Breast epithelium (tissue), 3 donors: ENCODE results near the gene ESYT1.

Source experiments
- CTCF ChIP-seq, 3 donors: fragments of 450-650 bp; IDR thresholded peaks; one replicate each; pipeline ENCODE4 v1.5.1; 2016 to 2017; ENCODE audit warnings: antibody characterized with exemption in 3 of 3, mild to moderate bottlenecking in 3 of 3, moderate library complexity in 3 of 3
- POLR2A ChIP-seq: fragments of 450-650 bp; IDR thresholded peaks from one replicate; pipeline ENCODE4 v1.6.1; 2016; ENCODE audit warnings: antibody characterized with exemption, mild to moderate bottlenecking, moderate library complexity
- POLR2AphosphoS5 ChIP-seq, 3 donors: sonication (generic); formaldehyde crosslinking; IDR thresholded peaks; one replicate each; pipeline ENCODE4 v1.6.1; 2017; ENCODE audit warnings: antibody characterized with exemption in 3 of 3

GRCh38 chr12:56117778-56118687, 10.0 kb upstream of the ESYT1 start, which contains the start of gene ZC3H10:
- TF ChIP-seq CTCF (IDR thresholded peaks at IDR 0.05) (peak; percentile 48 to 62 (median 55)), POLR2A (peak; percentile 86), POLR2AphosphoS5 (IDR thresholded peaks at IDR 0.05) (peak; percentile 95 to 97 (median 96))
